Thoracic aorta (tissue), 2 donors: Measurements from ENCODE around the gene EHD4. TPM values are rescaled to one million over a fixed set of nuclear protein-coding genes. Genes with fewer than 3 reads are reported as not detected.

Experiments used
- ATAC-seq: fragments of 150-250 bp; one replicate; pipeline ENCODE4 v1.8.0; 2017; ENCODE audit warnings: low read depth; ENCODE audit not compliant: insufficient number of reproducible peaks, low FRiP score
- DNase-seq: peaks from one replicate; pipeline ENCODE4 v3.0.0-alpha.2; 2020; ENCODE audit warnings: low spot score
- H3K27ac ChIP-seq, 2 donors: fragments of 200-600 bp; sonication (generic); 1 replicate in 1 of 2; 2 replicates in 1 of 2; pipeline ENCODE4 v1.5.1; 2016; ENCODE audit warnings: mild to moderate bottlenecking in 2 of 2, moderate library complexity in 2 of 2
- H3K27me3 ChIP-seq: fragments of 200-600 bp; sonication (generic); replicated peaks from 2 replicates; pipeline ENCODE4 v1.6.0; 2016; ENCODE audit warnings: mild to moderate bottlenecking; ENCODE audit not compliant: insufficient read depth
- H3K36me3 ChIP-seq: fragments of 200-600 bp; sonication (generic); one replicate; pipeline ENCODE4 v1.5.1; 2016
- H3K4me1 ChIP-seq, 2 donors: fragments of 200-600 bp; sonication (generic); 1 replicate in 1 of 2; 2 replicates in 1 of 2; pipeline versions ENCODE4 v1.5.1 to v1.6.0; 2016; ENCODE audit warnings: low read depth in 2 of 2, mild to moderate bottlenecking in 1 of 2; ENCODE audit not compliant: control insufficient read depth in 1 of 2
- H3K4me3 ChIP-seq: fragments of 200-600 bp; sonication (generic); 2 replicates; pipeline ENCODE4 v1.5.1; 2016; ENCODE audit warnings: mild to moderate bottlenecking
- H3K9me3 ChIP-seq: fragments of 200-600 bp; sonication (generic); 2 replicates; pipeline ENCODE4 v1.5.1; 2016
- CTCF ChIP-seq: fragments of 200-600 bp; sonication (generic); IDR thresholded peaks from one replicate; pipeline ENCODE4 v1.5.1; 2019; ENCODE audit warnings: antibody characterized with exemption
- total RNA-seq, 2 donors: library from RNA; depleted of rRNA; stranded (reverse); fragments of >200 nt; gene quantifications; one replicate each; pipeline versions ENCODE4 v1.1.0 to v1.2.3, GENCODE V29; 2016

Gene EHD4
- total RNA-seq, 2 donors from 2014 or later: 43.6 to 48.1 TPM

GRCh38 chr15:41987925-41988275, 15.5 kb upstream of the EHD4 start:
- H3K27me3 ChIP-seq: no peaks in the 10 kb centered on the region
- peaks cover 4 to 21% of the 10 kb centered on the region in 2 donors for H3K4me1 ChIP-seq
- DNase-seq: no peak
- H3K27ac ChIP-seq: no peak overlapping the region
- no peak for TF ChIP-seq CTCF
- ATAC-seq: no peak
- H3K36me3 ChIP-seq: no peaks in the 10 kb centered on the region
- H3K9me3 ChIP-seq: no peaks in the 10 kb centered on the region
- H3K4me3 ChIP-seq: no peak overlapping the region

- Histone ChIP-seq H3K9me3 (no peaks in the 10 kb centered on the region), H3K27me3 (no peaks in the 10 kb centered on the region), H3K4me1 (peaks cover 4 to 21% of the 10 kb centered on the region in 2 donors), H3K27ac (no peak overlapping the region), H3K36me3 (no peaks in the 10 kb centered on the region), H3K4me3 (no peak overlapping the region)
- DNase-seq (no peak), ATAC-seq (no peak)
- TF ChIP-seq CTCF: no peak
These were observed 15.0 kb upstream of the EHD4 start for GRCh38 chr15:41987246-41987924.

DNA sequence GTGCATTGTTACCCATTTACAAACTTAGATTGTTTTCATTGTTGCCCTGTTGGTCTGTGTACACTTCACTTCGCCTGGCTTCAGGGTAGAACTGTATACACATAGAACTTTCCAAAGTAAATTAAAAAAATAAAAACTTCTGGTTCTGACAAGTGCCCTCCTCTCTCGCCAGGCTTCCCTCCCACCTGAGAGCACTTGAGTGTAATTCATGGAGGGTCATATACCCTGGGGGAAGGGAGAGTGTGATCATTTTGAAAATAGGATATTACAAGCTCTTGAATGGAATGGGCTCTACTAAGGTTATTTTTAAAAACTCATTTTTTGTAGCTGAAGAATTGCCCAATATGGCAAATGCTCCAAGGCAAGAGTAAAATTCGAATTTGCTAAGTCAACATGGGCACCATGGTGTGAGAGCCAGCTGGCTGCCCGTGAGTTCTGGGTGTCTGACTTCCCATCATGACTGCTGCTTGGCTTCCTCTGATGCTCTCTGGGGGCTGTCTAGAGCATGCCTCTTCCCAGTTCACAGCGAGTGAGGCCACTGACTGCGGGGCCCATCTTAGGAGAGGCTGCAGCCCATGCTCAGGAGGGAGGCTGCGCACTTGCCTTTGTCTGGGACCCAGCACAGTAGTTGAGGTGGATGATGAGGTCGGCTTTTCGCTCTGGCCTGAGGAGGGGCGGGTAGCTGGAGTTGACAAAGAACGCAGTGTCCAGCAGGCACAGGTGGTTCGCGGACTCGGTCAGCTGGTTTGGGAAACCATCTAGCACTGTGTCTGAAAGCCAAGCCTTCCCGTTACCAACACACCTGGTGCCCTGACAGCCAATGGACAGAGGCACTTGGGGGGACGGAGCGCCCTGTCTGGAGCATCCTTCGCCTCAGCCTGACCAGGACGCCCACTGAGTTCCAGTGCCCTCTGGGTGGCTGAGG, 13.1 kb upstream of the EHD4 start:
- H3K9me3 ChIP-seq: no peaks in the 10 kb centered on the region
- H3K27me3 ChIP-seq: no peaks in the 10 kb centered on the region
- H3K27ac ChIP-seq: peak overlapping the region in 1 of 2 donors; percentile 48
- H3K4me3 ChIP-seq: no peak overlapping the region
- DNase-seq (no peak), ATAC-seq (peak; percentile 56)
- H3K4me1 ChIP-seq: peaks cover 4 to 21% of the 10 kb centered on the region in 2 donors
- no peaks in the 10 kb centered on the region for H3K36me3 ChIP-seq
- TF ChIP-seq CTCF: no peak

- TF ChIP-seq CTCF: no peak
These were observed 12.3 kb upstream of the EHD4 start for GRCh38 chr15:41984622-41985021.

More at GRCh38 chr15:41984622-41985021, 12.3 kb upstream of the EHD4 start:
- no peak overlapping the region for H3K4me3 ChIP-seq
- H3K4me1 ChIP-seq: peaks cover 4 to 21% of the 10 kb centered on the region in 2 donors
- DNase-seq (no peak), ATAC-seq (no peak)
- H3K27me3 ChIP-seq: no peaks in the 10 kb centered on the region
- H3K9me3 ChIP-seq: no peaks in the 10 kb centered on the region
- H3K27ac ChIP-seq: peak overlapping the region in 1 of 2 donors; percentile 48
- H3K36me3 ChIP-seq: no peaks in the 10 kb centered on the region
